Vagina (tissue), 2 donors: ENCODE data around the gene ALLC.

Experiments
- CTCF ChIP-seq, 3 experiments: fragments of 450-650 bp in 2 of 3; fragments of 200-600 bp in 1 of 3; sonication (generic) in 1 of 3; IDR thresholded peaks; one replicate each; pipeline ENCODE4 v1.5.1; 2017 to 2019; ENCODE audit warnings: antibody characterized with exemption in 3 of 3, mild to moderate bottlenecking in 2 of 3, moderate library complexity in 2 of 3
- POLR2A ChIP-seq, 2 donors: fragments of 450-650 bp; IDR thresholded peaks; one replicate each; pipeline ENCODE4 v1.6.1; 2017; ENCODE audit warnings: antibody characterized with exemption in 2 of 2, mild to moderate bottlenecking in 2 of 2, moderate library complexity in 2 of 2
- POLR2AphosphoS5 ChIP-seq, 2 donors: sonication (generic); formaldehyde crosslinking; IDR thresholded peaks; one replicate each; pipeline ENCODE4 v1.9.0; 2017; ENCODE audit warnings: antibody characterized with exemption in 2 of 2, mild to moderate bottlenecking in 2 of 2, low read depth in 1 of 2; ENCODE audit not compliant: insufficient read depth in 1 of 2

DNA sequence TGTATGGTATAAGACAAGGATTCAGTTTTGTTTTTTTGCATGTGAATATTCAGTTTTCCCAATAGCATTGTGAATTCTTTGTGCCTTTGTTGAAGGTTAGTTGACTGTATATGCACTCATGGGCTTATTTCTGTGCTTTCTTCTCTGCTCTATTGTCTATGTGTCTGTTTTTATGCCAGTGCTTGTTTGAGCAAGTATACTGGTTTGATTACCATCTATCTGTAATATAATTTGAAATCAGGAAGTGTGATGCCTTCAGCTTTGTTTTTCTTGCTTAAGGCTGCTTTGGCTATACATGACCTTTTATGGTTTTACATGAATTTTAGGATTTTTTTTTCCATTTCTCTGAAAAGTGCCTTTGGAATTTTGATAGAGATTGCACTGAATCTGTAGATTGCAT, 39.6 kb upstream of the ALLC start:
- TF ChIP-seq CTCF (IDR thresholded peaks at IDR 0.05) = no peak
- TF ChIP-seq POLR2A (IDR thresholded peaks at IDR 0.05) = no peak
- no peak for TF ChIP-seq POLR2AphosphoS5 (IDR thresholded peaks at IDR 0.05; ENCODE audit: insufficient read depth in 1 of 2, low read depth in 1 of 2)
